Measurements from ENCODE around the gene FYB1.
"Not testable (repeated sequence)": the region's sequence is repeated elsewhere in the genome, so short reads cannot be mapped to it uniquely, and the experiment has no call there.

The FYB1 gene

GRCh38 chr5:39225405-39226099 is 6.2 kb upstream of the FYB1 start:
- peak; percentile 73 for DNase-seq

GRCh38 chr5:39224196-39224761 is 4.9 kb upstream of the FYB1 start:
- DNase-seq: peak; percentile 63

GRCh38 chr5:39223565-39224156 is 4.3 kb upstream of the FYB1 start:
- DNase-seq: peak; percentile 44

GRCh38 chr5:39221671-39222070 is 2.3 kb upstream of the FYB1 start:
- DNase-seq: not testable (repeated sequence)

- no peak for DNase-seq
Measured at GRCh38 chr5:39220280-39221030, 1.1 kb upstream of the FYB1 start.

GRCh38 chr5:39218482-39219402 is 621 bp downstream of the FYB1 start:
- DNase-seq: peak; percentile 72

GRCh38 chr5:39217365-39218281 is 1.7 kb downstream of the FYB1 start:
- peak; percentile 84 for DNase-seq

- no peak for DNase-seq
Measured at GRCh38 chr5:39216631-39217030, 2.7 kb downstream of the FYB1 start.

GRCh38 chr5:39215857-39216256 is 3.5 kb downstream of the FYB1 start:
- no peak for DNase-seq

- DNase-seq: no peak
Measured at GRCh38 chr5:39214912-39215709, 4.3 kb downstream of the FYB1 start.

GRCh38 chr5:39213447-39214207 is 5.7 kb downstream of the FYB1 start:
- peak; percentile 34 for DNase-seq

- peak; percentile 74 for DNase-seq
Measured at GRCh38 chr5:39211773-39212172, 7.6 kb downstream of the FYB1 start.

- DNase-seq: peak; percentile 82
Measured at GRCh38 chr5:39209924-39210323, 9.4 kb downstream of the FYB1 start.

- no peak for DNase-seq
Measured at GRCh38 chr5:39208471-39208870, 10.9 kb downstream of the FYB1 start.

GRCh38 chr5:39207345-39208045 is 11.9 kb downstream of the FYB1 start:
- no peak for DNase-seq

GRCh38 chr5:39206630-39207321 is 12.6 kb downstream of the FYB1 start:
- DNase-seq: no peak

- no peak for DNase-seq
Measured at GRCh38 chr5:39205550-39205949, 13.8 kb downstream of the FYB1 start.

GRCh38 chr5:39203951-39204350 is 15.4 kb downstream of the FYB1 start:
- DNase-seq: no peak
